Esophagus squamous epithelium (tissue), 4 donors: ENCODE measurements around the gene ACTN2.

Experiments used
- POLR2A ChIP-seq, 4 donors: fragments of 450-650 bp; IDR thresholded peaks; one replicate each; pipeline ENCODE4 v1.6.1; 2017; ENCODE audit warnings: antibody characterized with exemption in 4 of 4, mild to moderate bottlenecking in 4 of 4, moderate library complexity in 3 of 4
- TF ChIP-seq, protein P1 (sequence below), 6 experiments: fragments of 450-650 bp in 4 of 6; fragments of 200-600 bp in 2 of 6; sonication (generic) in 2 of 6; IDR thresholded peaks; one replicate each; pipeline ENCODE4 v1.5.1; 2016 to 2019; ENCODE audit warnings: antibody characterized with exemption in 6 of 6, mild to moderate bottlenecking in 4 of 6, moderate library complexity in 4 of 6

GRCh38 chr1:236654957-236655356 is 31.3 kb upstream of the ACTN2 start:
- TF ChIP-seq, protein P1, sequence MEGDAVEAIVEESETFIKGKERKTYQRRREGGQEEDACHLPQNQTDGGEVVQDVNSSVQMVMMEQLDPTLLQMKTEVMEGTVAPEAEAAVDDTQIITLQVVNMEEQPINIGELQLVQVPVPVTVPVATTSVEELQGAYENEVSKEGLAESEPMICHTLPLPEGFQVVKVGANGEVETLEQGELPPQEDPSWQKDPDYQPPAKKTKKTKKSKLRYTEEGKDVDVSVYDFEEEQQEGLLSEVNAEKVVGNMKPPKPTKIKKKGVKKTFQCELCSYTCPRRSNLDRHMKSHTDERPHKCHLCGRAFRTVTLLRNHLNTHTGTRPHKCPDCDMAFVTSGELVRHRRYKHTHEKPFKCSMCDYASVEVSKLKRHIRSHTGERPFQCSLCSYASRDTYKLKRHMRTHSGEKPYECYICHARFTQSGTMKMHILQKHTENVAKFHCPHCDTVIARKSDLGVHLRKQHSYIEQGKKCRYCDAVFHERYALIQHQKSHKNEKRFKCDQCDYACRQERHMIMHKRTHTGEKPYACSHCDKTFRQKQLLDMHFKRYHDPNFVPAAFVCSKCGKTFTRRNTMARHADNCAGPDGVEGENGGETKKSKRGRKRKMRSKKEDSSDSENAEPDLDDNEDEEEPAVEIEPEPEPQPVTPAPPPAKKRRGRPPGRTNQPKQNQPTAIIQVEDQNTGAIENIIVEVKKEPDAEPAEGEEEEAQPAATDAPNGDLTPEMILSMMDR (IDR thresholded peaks at IDR 0.05) = no peak
- no peak for TF ChIP-seq POLR2A (IDR thresholded peaks at IDR 0.05)
